Gastroesophageal sphincter (tissue), 3 donors: ENCODE results near the gene NUDT15.

ENCODE experiments used
- POLR2A ChIP-seq, 2 donors: fragments of 450-650 bp; IDR thresholded peaks; one replicate each; pipeline ENCODE4 v1.6.1; 2017; ENCODE audit warnings: antibody characterized with exemption in 2 of 2, mild to moderate bottlenecking in 2 of 2, moderate library complexity in 1 of 2
- POLR2AphosphoS5 ChIP-seq: sonication (generic); formaldehyde crosslinking; IDR thresholded peaks from one replicate; pipeline ENCODE4 v1.6.1; 2017; ENCODE audit warnings: antibody characterized with exemption
- TF ChIP-seq, protein P1 (sequence below), 4 experiments: fragments of 200-600 bp in 2 of 4; fragments of 450-650 bp in 2 of 4; sonication (generic) in 1 of 4; IDR thresholded peaks; one replicate each; pipeline ENCODE4 v1.5.1; 2017 to 2019; ENCODE audit warnings: antibody characterized with exemption in 4 of 4, mild to moderate bottlenecking in 2 of 4, moderate library complexity in 2 of 4

DNA sequence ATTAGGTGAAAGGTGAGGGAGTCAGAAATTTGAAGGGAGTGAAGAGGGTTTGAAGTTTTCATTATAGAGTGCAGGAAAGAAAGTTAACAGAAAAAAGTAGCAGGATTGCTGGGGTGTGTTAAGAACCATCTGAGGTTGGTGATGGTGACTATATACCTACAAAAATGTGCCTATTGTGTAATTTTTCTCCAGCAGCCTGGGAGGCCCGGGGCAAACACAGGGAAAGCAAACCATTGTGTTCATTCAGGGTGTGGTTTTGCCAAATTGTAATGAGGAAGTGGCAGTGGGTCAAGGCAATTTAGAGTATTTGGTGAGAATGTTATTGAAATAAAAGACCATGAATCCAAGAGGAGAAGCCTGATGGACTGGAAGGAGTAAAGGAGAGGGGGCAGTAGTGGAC lies 28.2 kb upstream of the NUDT15 start:
- TF ChIP-seq, protein P1, sequence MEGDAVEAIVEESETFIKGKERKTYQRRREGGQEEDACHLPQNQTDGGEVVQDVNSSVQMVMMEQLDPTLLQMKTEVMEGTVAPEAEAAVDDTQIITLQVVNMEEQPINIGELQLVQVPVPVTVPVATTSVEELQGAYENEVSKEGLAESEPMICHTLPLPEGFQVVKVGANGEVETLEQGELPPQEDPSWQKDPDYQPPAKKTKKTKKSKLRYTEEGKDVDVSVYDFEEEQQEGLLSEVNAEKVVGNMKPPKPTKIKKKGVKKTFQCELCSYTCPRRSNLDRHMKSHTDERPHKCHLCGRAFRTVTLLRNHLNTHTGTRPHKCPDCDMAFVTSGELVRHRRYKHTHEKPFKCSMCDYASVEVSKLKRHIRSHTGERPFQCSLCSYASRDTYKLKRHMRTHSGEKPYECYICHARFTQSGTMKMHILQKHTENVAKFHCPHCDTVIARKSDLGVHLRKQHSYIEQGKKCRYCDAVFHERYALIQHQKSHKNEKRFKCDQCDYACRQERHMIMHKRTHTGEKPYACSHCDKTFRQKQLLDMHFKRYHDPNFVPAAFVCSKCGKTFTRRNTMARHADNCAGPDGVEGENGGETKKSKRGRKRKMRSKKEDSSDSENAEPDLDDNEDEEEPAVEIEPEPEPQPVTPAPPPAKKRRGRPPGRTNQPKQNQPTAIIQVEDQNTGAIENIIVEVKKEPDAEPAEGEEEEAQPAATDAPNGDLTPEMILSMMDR (IDR thresholded peaks at IDR 0.05), result no peak
- TF ChIP-seq POLR2AphosphoS5 (no peak), POLR2A (IDR thresholded peaks at IDR 0.05) (no peak)
